Urothelium cell line (cell line): ENCODE results near the gene PPDPF.

Experiments
- DNase-seq: peaks from one replicate; pipeline ENCODE4 v3.0.0; 2011; ENCODE audit warnings: low spot score, mixed read lengths
- FAIRE-seq: peaks from 2 replicates; lab custom pipeline; 2011; peaks lifted over from hg19 to GRCh38; lab: Jason Lieb, UNC

The PPDPF gene

GRCh38 chr20:63536241-63536977, 15.8 kb downstream of the PPDPF start:
- DNase-seq: no peak
- FAIRE-seq: no peak

- DNase-seq (no peak), FAIRE-seq (peak; percentile 90)
These were observed 16.5 kb downstream of the PPDPF start, which contains the start of gene PTK6 for GRCh38 chr20:63536997-63537524. TSS of gene PTK6 (minus strand) at chr20:63537376. CDS start at chr20:63537314, 62 bp downstream.

GRCh38 chr20:63537525-63538203, 17.1 kb downstream of the PPDPF start:
- FAIRE-seq (peak; percentile 92), DNase-seq (peak; percentile 98)

GRCh38 chr20:63538204-63539091, 17.9 kb downstream of the PPDPF start:
- DNase-seq (peak; percentile 89), FAIRE-seq (no peak)

- no peak for FAIRE-seq
- no peak for DNase-seq
These were observed 18.5 kb downstream of the PPDPF start for GRCh38 chr20:63539092-63539430.

GRCh38 chr20:63539441-63540370, 19.1 kb downstream of the PPDPF start:
- FAIRE-seq: peak; percentile 92
- no peak for DNase-seq

GRCh38 chr20:63540417-63541186, 20.0 kb downstream of the PPDPF start:
- no peak for DNase-seq
- no peak for FAIRE-seq

GRCh38 chr20:63541371-63541770, 20.8 kb downstream of the PPDPF start:
- FAIRE-seq: no peak
- DNase-seq: no peak

GRCh38 chr20:63542031-63542559, 21.5 kb downstream of the PPDPF start:
- no peak for FAIRE-seq

GRCh38 chr20:63542696-63543095, 22.1 kb downstream of the PPDPF start:
- DNase-seq (no peak), FAIRE-seq (no peak)

More at GRCh38 chr20:63542031-63542559, 21.5 kb downstream of the PPDPF start:
- no peak for DNase-seq

- no peak for DNase-seq
- no peak for FAIRE-seq
These were observed 22.6 kb downstream of the PPDPF start for GRCh38 chr20:63543131-63543530.

- FAIRE-seq (peak; percentile 84), DNase-seq (no peak)
These were observed 23.2 kb downstream of the PPDPF start for GRCh38 chr20:63543733-63544132.

GRCh38 chr20:63544241-63544957, 23.8 kb downstream of the PPDPF start:
- peak; percentile 71 for FAIRE-seq
- no peak for DNase-seq

GRCh38 chr20:63544958-63545516, 24.5 kb downstream of the PPDPF start:
- no peak for FAIRE-seq

GRCh38 chr20:63545814-63546213, 25.2 kb downstream of the PPDPF start:
- DNase-seq (no peak), FAIRE-seq (no peak)

More at GRCh38 chr20:63544958-63545516, 24.5 kb downstream of the PPDPF start:
- peak; percentile 91 for DNase-seq

GRCh38 chr20:63546256-63546955, 25.8 kb downstream of the PPDPF start:
- FAIRE-seq: no peak

GRCh38 chr20:63546956-63547724, 26.6 kb downstream of the PPDPF start:
- DNase-seq (no peak), FAIRE-seq (no peak)

More at GRCh38 chr20:63546256-63546955, 25.8 kb downstream of the PPDPF start:
- DNase-seq: no peak
